HG03175 (cell line): ENCODE data around the gene CD207.
"Not testable (repeated sequence)": the region's sequence is repeated elsewhere in the genome, so short reads cannot be mapped to it uniquely, and the experiment has no call there.

Experiments used
- ATAC-seq: cut with Tn5 transposase; IDR thresholded peaks from one replicate; pipeline ENCODE4 v1.9.1; 2021; ENCODE audit warnings: mild to moderate bottlenecking, moderate library complexity; ENCODE audit not compliant: unreplicated experiment

CD207 gene

DNA sequence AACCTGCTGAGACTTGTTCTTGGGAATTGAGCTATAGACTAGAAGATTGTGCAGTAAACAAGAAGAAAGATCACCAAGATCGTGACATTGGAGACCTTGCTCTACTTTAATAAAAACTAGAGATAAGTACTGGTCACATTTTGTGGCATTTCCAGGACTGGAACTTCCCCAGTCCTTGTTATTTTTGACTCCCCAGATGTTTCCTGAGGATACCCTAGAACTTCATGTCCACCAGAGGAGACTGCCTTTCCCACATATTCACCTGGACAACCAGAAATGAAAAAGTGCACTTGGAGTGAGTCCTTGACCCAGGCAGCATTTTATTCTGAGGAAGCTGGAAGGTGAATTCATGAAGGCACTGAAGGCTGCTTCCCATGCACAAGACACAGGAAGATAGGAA is 5.7 kb downstream of the CD207 start:
- no peak for ATAC-seq

DNA sequence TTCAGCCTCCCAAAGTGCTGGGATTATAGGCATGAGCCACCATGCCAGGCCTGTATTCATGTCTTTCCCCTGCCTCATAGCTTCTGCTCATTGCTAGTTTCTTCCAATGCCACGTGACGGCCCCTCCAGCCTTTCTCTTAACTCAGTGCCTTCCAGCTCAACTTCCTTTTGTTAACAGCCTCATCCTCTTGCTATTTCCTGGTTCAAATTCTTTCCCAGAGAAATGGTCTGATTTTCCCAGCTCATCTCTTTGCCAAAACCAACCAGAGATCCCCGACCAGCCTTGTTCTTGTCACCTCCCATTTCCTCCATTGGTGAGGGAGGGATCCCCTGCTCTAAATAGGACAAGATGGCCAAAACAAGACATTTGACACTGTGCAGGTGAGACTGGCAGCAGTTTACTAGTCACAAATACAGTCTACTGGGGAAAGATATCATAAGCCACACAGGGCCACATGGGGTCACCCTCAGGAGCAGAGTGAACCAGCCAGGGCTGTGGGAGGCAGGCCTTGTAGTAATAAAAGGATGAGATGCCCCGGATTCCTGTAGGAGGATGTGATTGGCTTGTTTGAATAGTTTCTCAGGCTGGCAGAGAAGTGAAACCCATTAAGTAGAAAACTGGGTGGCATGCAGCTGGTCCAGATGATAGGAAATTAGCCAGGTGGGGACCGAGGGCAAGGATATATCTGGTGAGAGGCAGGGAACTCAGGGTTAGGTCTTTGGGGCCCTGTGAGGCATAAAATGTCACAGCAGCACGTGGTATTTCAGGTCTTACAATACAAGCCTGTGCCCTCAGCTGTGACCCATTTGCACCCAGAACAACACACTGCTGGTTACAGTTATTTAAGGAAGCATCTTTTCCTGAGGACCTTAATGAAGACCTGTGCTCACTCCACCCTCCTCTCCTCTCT is 6.4 kb downstream of the CD207 start:
- ATAC-seq: no peak

GRCh38 chr2:70828115-70828514 is 7.5 kb downstream of the CD207 start:
- ATAC-seq: no peak

GRCh38 chr2:70827388-70827787 is 8.2 kb downstream of the CD207 start:
- no peak for ATAC-seq

- ATAC-seq: no peak
Measured at GRCh38 chr2:70826696-70827350, 8.8 kb downstream of the CD207 start.

GRCh38 chr2:70823249-70823648 is 12.4 kb downstream of the CD207 start:
- ATAC-seq: no peak

DNA sequence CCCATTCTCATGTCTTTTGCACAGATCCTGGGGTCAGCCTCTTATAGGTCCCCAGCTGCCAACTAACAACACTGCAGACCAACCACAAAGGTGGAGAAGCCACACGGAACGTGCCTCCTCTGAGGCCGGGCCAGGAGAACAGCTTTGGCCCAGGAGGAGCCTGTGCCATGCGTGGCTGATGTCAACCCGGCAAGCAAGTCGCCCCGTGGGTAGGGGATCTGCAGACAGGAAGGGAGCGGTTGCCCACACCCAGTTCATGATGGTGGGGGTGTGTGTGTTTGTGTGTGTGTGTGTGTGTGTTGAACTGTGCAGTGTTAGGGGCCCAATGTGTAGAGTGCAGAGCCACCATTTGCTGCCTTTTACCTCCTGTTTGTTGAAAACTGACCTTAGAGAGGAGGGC is 12.8 kb downstream of the CD207 start:
- no peak for ATAC-seq

GRCh38 chr2:70820499-70820898 is 15.1 kb downstream of the CD207 start, which contains the start of gene CLEC4F:
Gene CLEC4F, minus strand, starts transcription at chr2:70820599. Its CDS starts 76 bp downstream, at chr2:70820523.
- ATAC-seq: no peak

- ATAC-seq: no peak
Measured at GRCh38 chr2:70817284-70817954, 18.2 kb downstream of the CD207 start.

DNA sequence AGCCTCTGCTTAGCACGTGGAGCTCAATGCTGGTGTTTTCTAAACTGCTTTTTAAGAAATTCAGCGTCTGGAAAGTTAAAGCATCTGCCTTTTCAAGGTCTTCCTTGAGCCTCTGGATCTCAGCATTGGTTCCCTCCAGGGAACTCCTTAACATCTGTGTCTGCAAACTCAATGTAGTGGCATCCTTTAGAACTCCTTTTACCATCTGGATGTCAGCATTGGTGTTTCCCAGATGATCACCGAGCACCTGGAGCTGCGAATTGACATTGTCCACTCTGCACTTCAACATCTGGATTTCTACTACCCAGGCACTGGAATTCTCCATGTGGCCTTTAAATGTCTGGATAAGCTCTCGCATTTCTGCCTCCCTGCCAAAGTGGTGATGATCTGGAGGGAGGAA is 18.9 kb downstream of the CD207 start:
- ATAC-seq: no peak

DNA sequence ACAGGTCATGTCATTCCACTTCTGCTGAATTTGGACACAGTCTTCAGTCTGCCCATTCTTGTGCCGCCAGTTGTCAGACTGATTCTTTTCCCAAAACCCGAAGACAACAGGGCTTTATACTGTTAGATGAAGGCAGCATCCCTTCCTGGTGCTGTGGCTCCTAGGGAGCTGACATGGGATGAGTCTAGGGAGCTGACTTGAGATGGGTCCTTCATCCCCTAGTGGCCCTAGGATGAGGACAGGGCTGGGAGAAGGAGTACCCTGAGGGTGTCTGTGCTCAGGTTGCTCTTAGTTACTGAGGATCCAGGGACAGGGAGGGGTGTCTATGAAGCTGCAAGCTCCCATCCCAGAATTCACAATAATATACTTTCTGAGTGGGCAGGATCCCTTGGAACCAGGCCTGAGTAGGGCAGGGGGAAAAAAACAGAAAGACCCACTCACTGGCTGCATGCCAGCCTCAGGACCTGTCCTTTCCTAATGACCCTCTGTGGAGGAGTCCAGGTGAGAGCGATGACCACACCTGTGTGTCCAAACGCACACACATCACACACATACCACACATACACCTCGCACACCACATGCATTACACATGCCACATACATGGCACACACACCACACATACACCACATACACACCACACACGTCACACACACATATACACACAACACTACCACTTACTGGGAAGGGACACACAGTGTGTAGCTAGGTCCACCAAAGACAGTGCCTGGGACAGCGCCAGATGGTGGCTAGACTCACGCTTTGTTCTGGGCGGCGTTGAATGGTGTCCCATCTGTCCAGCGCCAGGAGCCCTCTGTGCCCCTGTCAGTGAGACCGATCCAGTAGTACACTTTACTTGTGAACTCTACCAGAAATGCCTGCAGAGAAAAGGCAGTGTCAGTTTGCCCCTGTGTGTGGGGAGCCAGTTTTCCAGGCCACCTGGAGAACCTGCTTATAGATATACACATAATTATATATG is 26.3 kb downstream of the CD207 start:
- no peak for ATAC-seq

DNA sequence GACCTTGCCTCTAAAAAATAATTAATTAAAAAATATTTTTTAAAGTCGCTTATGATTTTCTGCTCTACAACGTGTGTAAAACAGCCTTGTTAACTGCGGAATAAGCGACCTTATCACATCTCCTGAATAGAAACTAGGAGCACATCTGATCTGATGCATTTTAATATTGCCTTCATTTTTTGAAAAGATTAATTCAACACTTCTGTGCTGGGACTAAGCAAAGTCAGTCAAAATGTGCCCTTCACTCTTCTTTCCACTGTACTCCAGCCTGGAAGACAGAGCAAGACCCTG is 27.8 kb downstream of the CD207 start:
- ATAC-seq: no peak

- no peak for ATAC-seq
Measured at GRCh38 chr2:70807102-70807827, 28.4 kb downstream of the CD207 start.

- no peak for ATAC-seq
Measured at GRCh38 chr2:70806620-70807019, 29.0 kb downstream of the CD207 start.

DNA sequence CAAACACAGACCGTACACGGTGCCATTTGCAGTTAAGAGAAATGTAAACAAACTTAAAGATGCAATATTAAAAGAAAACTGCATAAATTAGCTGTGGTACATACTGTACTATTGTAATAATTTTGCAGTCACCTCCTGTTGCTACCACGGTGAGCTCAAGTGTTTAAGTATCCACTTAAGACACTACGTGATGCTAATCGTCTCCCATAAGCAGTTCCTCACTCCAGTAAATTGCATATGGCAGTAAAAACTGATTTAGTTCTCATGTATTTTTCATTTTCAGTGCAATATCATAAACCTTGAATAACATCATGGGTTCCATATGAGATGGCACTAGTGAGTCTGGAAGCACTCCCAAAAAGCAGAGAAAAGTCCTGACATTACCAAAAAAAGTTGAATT is 29.6 kb downstream of the CD207 start:
- no peak for ATAC-seq

GRCh38 chr2:70801607-70802263 is 33.9 kb downstream of the CD207 start:
- ATAC-seq: no peak

- ATAC-seq: no peak
Measured at GRCh38 chr2:70799706-70800105, 35.9 kb downstream of the CD207 start.

DNA sequence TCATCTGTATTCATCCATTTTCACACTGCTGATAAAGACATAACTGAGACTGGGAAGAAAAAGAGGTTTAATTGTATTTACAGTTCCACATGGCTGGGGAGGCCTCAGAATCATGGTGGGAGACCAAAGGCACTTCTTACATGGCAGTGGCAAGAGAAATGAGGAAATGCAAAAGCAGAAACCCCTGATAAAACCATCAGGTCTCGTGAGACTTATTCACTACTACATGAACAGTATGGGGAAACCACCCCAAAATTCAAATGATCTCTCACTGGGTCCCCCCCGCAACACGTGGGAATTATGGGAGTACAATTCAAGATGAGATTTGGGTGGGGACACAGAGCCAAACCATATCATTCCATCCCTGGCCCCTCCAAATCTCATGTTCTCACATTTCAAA is 37.6 kb downstream of the CD207 start:
- ATAC-seq: not testable (repeated sequence)

DNA sequence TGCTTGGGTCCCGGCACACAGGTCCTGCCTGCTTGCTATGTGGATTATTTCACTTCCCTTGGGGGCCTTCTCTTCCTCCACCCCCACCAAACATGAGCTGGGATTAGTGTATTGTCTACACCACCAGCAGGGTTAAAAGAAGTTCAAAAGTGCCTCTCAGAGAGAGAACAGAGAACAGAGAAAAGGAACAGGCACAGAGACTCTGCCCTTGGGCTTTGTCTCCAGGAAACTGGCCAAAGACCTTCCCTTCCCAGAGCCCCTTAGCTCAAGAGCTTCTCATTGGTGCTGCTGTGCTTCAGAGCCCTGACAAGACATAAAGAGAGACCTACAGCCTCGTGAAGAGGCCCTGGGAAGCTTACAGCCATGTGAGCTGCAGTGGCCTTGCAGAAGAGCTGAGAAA is 38.1 kb downstream of the CD207 start:
- no peak for ATAC-seq

- no peak for ATAC-seq
Measured at GRCh38 chr2:70796262-70796661, 39.4 kb downstream of the CD207 start.
